DMS 273 treated with DMSO at 0.1 percent for 48 hours (cell line): ENCODE results near the gene CDH2.

ENCODE experiments used
- DNase-seq: peaks from one replicate; lab custom pipeline; 2025; lab: John Stamatoyannopoulos, UW

The CDH2 gene

DNA sequence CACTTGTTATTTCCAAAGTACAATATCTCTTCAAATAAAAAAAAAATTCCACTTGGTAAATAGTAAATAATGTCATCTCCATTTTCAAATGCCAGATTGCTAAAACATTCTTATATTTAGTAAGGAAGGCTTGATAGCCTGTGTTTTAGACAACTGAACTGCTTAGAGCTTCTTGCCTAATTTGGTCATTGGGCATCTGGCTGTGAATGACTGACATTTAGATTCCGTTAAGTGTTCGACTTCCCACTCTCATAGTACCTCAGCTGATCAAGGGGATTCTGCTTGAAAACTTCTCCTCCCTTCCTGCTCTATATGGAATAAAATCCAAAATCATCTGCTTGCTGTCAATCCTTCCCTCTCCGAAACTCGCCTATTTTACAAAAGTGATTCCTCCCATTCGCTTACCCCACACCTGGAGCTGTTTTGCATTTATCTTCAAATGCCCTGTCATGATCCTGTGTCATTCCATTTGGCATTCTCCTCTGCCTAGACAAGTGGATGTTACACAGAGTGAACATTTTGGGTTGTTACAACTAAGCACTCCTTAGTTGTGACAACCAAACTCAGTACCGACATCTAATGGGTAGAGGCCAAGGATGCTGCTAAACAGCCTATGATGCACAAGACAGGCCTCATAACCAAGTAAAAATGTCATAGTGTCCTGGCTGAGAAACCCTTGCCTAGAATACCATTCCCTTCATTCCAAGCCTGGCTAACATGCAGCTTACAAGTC, 181.0 kb downstream of the CDH2 start:
- DNase-seq, result no peak

GRCh38 chr18:27994571-27994970, 182.4 kb downstream of the CDH2 start:
- DNase-seq, result no peak

- DNase-seq, result no peak
These were observed 185.5 kb downstream of the CDH2 start for GRCh38 chr18:27991391-27991790.

DNA sequence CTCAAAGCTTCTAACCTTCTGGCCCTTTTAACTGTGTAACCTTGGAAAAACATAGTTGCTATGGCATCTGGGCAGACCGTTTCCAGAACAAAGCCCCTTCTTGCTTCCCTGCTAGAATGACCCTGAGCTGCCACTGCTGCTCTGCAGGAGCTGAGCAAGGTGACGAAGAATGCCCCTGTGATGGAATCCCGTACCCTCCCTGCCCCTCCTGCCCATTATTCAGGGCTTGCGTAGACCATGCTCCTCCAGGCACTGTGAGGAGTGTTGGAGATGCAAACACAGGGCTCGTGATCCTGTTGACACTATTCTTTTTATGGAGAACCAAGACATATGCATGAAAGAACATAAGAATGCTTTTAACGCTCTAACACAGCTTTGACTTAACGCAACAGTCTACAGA, 191.1 kb downstream of the CDH2 start:
- no peak for DNase-seq

DNA sequence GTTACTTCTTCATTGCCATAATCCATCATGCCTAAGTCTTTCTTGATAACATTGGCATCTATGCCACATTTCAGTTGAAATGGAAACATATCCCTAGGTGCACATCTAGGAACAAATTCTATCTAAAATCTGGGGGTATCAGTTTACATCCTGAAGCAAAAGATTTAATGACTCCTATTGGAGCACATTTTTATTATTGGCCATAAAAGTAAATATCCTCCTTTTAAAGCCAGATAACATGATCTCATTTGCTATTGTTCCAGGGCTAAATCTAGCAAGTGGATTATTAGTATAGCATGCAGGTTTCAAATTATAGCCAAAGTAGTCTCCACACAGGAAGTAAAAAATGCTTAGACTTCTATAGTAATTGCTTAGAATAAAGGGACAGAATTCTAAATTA, 193.2 kb downstream of the CDH2 start:
- DNase-seq, result no peak

DNA sequence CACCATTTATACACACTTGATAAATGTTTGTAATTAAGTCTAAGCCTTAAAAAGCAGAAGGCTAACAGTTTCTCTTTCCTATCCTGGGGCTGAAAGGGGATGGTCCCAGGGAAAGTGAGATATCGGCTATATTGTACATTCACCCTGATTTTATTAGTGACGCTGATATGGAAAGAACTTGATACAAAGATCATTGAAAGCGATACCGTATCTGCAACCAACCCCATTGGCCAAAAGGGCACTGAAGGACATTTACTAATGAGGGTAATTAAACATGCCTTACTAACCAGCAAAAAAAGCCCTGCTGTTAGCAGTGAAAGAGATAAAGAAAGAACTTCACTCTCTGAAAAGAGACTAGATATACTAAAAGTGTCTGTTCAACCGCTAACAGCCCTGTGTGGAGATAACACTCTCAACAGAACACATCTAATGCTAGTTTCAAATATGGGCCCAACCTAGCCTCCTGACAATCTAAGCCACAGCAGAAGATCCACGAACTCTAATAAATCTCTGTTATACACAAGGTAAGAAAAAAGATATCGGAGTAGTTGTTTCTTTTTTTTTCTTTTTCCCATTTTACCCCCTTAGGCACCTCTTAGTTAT, 200.0 kb downstream of the CDH2 start:
- DNase-seq, result no peak

GRCh38 chr18:27970321-27970720, 206.6 kb downstream of the CDH2 start:
- DNase-seq, result no peak

GRCh38 chr18:27969206-27969605, 207.7 kb downstream of the CDH2 start:
- DNase-seq, result no peak

DNA sequence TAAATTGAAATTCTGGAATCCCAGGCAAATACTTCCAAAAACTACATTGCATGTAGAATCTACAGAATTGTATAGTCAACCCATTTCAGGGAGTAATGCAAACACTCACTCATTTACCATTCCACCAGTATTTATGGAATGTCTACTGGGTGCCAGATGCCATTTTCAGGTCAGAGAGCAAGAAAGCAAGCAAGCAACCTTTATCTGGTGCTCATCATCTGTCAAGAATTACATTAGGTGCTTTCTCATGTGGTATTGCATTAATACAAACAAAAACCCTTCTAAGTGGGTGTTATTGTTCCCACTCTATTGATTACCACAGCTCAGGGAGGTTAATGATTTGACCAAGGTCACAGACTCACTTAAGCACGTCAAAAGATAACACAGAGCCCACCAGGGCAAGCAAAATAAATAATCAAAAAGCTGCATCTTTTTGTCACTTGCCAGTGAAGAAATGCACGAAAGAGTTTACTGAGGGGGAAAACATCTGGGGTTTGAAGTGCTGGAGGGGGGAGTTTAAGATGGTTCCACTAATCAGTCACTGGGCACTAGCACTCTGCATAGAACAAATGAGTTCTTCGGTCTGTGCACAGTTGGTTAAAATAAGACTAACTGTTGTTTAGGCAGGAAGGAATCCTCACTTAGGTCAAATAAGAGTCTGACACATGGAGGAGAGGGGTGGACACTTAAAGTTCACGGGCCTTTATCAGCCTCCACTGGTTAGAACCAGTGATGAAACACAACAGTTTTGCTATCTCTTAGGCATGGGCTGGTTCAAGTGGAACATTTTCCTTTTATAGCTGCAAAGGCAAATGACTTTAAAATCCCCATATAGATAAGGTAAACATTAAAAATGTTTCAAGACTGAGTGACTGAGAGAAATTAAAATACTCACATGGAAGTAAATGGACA, 208.8 kb downstream of the CDH2 start:
- no peak for DNase-seq

DNA sequence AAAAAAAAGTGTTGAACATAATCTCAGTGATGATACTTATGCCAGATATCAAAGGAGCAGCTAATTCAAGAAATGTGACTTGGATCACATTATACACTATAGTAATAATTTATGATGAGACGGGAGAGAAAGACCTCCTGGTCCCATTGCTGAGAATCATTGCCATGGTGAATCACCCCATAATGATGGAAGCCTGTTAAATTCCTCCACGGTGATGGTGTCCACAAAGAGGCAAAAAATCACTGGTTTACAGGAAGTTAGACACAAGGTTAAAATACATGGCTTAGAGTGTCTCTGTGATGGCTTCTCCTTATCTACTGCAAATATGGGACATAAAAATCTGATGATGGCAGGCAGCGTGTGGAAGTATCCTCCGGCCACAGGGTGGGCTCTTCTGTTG, 210.0 kb downstream of the CDH2 start:
- DNase-seq, result no peak

GRCh38 chr18:27964811-27965210, 212.1 kb downstream of the CDH2 start:
- DNase-seq, result no peak

GRCh38 chr18:27959101-27959500, 217.8 kb downstream of the CDH2 start:
- DNase-seq, result no peak

- no peak for DNase-seq
These were observed 220.8 kb downstream of the CDH2 start for GRCh38 chr18:27956001-27956640.

DNA sequence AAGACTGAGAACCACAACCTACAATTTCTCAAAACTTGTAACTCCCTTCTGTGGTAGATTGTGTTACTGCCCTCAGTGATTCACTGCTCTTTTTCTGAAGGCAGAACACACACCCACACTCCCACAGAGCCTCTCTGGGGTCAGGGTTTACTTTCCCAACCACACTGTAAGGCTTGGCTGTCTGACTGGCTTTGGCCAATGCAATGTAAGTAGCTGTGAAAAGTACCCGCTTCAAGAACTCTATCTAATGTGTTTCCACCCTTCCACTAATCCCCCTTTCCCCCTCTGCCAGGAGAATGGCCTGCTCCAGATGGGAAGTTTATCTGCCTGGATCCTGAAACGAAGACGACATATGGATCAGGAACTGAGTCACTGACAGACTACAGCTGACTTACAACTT, 222.7 kb downstream of the CDH2 start:
- peak; percentile 6 for DNase-seq

DNA sequence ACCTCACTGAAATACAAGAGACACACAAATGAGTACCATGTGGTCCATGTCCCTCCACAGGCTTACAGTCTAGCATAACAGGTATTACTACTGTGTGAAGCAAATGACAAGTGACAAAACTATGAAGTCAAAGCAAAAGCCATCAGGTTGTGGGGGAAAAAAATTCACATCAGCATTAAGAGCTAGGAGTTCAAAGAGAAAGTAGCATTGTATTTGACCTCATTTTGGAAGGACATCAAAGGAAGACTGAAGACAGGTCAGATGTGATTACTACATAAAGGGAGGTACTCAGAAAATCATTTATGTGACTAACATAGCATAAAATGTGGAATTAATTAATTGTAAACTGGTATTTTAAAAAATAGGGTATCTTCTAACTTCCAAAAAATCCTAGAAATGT, 224.2 kb downstream of the CDH2 start:
- no peak for DNase-seq

DNA sequence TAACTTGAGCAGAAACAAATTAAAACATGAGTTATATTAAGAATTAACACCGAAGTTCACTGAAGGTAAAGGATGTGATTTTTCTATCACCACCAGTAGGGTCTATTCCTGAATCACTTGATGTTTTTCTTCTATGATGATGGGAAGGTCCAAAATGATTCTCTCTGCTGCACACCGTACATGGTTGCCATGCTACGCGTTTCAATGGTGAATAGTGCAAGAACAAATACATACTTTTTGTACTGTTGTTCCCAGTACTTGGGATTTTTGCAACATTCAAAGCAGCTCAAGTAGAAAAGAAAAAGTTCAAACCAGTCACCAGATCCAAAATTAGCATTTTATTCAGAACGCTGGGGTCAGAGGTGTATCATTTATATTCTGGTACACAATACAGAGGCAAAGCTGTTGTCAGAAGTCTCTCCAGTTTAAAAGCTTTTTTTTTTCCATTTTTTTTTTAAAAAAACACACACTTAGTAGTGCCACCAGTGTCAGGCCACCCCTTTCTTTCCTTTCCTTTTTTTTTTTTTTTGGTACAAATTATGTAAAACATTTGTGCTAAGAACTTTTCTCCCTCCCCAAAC, 226.2 kb downstream of the CDH2 start:
- DNase-seq, result no peak

- no peak for DNase-seq
These were observed 227.9 kb downstream of the CDH2 start for GRCh38 chr18:27948986-27949385.

DNA sequence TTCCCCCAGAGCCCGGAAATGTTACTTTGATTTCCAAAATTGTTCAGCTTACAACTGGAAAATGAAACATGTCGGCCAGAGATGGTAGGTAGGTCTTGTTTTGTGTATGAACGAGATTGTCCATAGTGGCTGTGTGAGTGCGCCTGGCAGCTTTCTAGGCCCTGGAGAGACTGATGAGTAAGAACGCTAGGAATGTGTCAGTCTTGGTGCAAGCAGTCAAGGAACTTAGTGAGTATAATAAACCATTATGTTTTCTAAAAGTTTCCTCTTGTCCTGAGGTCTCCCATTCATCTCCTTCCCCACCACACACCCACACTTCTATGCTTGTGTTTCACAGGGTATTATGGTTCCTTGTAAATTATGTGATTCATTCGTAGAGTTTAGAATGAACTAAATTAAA, 234.2 kb downstream of the CDH2 start:
- no peak for DNase-seq

DNA sequence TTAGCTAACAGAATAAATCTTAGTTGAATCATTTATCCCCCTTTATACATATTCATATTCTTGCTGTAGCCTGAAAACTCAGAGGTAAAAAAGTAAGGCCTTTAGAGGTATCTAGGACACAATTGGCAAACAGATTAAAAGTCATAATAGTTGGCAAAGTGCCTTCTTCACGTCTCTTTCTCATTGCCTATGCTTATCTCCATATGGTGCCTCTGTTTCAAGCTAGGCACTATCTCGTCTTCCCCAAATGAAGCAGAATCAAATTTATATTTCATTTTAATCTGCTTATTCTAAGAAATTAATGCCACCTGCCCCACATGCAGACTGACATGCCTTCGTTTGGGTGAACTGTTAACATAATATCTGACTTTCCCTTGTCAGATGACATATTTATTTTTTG, 245.4 kb downstream of the CDH2 start:
- DNase-seq, result no peak

DNA sequence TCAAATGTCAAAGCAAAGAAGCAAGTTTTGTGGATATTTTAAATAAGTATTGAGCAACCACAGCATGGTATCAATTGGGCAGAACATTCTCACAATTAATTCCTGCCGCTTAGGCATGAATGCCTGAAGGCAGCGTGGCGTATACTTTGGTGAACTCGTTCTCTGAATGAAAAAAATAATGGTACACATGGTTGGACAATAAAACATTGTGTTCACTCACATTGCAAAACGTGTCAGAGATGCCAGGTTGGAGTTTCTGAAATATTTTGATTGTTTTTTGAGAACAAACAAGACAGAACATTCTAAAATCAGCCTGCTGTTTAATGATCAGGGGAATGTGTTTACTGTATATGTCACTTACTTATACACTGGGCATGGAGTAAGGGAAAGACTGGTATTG, 254.2 kb downstream of the CDH2 start:
- DNase-seq, result no peak

GRCh38 chr18:27921904-27922751, 254.8 kb downstream of the CDH2 start:
- no peak for DNase-seq
